ENCODE results near the gene DDT. TPM values are rescaled to one million over a fixed set of nuclear protein-coding genes. Genes with fewer than 3 reads are reported as not detected.
"Not testable (repeated sequence)": the region's sequence is repeated elsewhere in the genome, so short reads cannot be mapped to it uniquely, and the experiment has no call there.

DDT gene
- total and polyA plus RNA-seq, 10 of the 15 experiments (the other 5 are each of a cell fraction or from before 2014, with no cell fraction given) = 25.1 to 408 (median 202) TPM

- TF ChIP-seq REST (IDR thresholded peaks at IDR 0.05; ENCODE audit: low read depth, low read length) (no peak), CTCF (IDR thresholded peaks at IDR 0.05 in 2 of 3, conservative IDR thresholded peaks at IDR 0.05 in 1 of 3; ENCODE audit: control insufficient read depth in 2 of 3, extremely low read depth in 1 of 3, insufficient read depth in 1 of 3, low read depth in 3 of 3, low read length in 3 of 3) (no peak), BRCA1 (IDR thresholded peaks at IDR 0.05; ENCODE audit: low read depth, low read length) (no peak), SMC3 (IDR thresholded peaks at IDR 0.05; ENCODE audit: borderline replicate concordance, low read length) (no peak)
Observed at GRCh38 chr22:24001314-24001713, 27.1 kb upstream of the DDT start (continued).

- H3K9me3 ChIP-seq (replicated peaks; ENCODE audit: control insufficient read depth, insufficient read depth, low read length); H3K36me3 ChIP-seq (ENCODE audit: control insufficient read depth in 2 of 2, insufficient read depth in 2 of 2, low read length in 1 of 2); H4K20me1 ChIP-seq (ENCODE audit: control insufficient read depth, insufficient read depth); CTCF ChIA-PET; POLR2A ChIA-PET; H2AFZ ChIP-seq (ENCODE audit: control insufficient read depth, low read depth, low read length); H3K27ac ChIP-seq (ENCODE audit: control insufficient read depth, insufficient read depth); H3K4me3 ChIP-seq; in situ Hi-C loops (cut with MboI); H3K4me1 ChIP-seq (ENCODE audit: control insufficient read depth, insufficient read depth, low read length); BruUV-seq (replicated peaks); SMC1A ChIA-PET (ENCODE audit: uncharacterized antibody, unreplicated experiment); H3K9ac ChIP-seq (ENCODE audit: control insufficient read depth, insufficient read depth, low read length); RAD21 ChIA-PET (ENCODE audit: unreplicated experiment); DNase-seq (ENCODE audit: low read depth, low spot score); H3K4me2 ChIP-seq (ENCODE audit: control insufficient read depth, insufficient read depth); H3K79me2 ChIP-seq (ENCODE audit: control insufficient read depth, insufficient read depth, low read length); ATAC-seq; FAIRE-seq; H3K27me3 ChIP-seq (replicated peaks in 1 of 2; ENCODE audit: control insufficient read depth in 2 of 2, insufficient read depth in 2 of 2, low read length in 1 of 2): not testable (repeated sequence)
- intact Hi-C loops (cut with micrococcal nuclease; ENCODE audit: unreplicated experiment) = loop anchor here (10.0 kb wide), 1 partner anchor 55 kb away; no protein-coding TSS in a partner anchor
- WGBS (ENCODE audit: insufficient coverage, insufficient replicate concordance, low lambda C conversion rate, missing lambda C conversion rate) = 23% methylated on average over 7 of the region's 7 CpGs
Observed at GRCh38 chr22:23999779-24000178, 25.5 kb upstream of the DDT start.

Measured in GM12878 (cell line).